Cardiac ventricle fibroblast (primary cell): Measurements from ENCODE around the gene TLR3. TPM values are rescaled to one million over a fixed set of nuclear protein-coding genes. Genes with fewer than 3 reads are reported as not detected.

ENCODE experiments used
- total RNA-seq: library from RNA; depleted of rRNA; stranded (reverse); fragments of >200 nt; gene quantifications from 2 replicates; pipeline ENCODE4 v1.2.3, GENCODE V29; 2015

The TLR3 gene
- 8.4 and 9.8 TPM in 2 replicates for total RNA-seq

GRCh38 chr4:186068581-186069348 is at the start of gene TLR3:
TSS of gene TLR3 (plus strand) at chr4:186069156. CDS start at chr4:186076620, 7,464 bp downstream.

GRCh38 chr4:186104114-186104889 is 35.3 kb downstream of the TLR3 start, which contains the start of gene FAM149A:
TSS of gene FAM149A (plus strand) at chr4:186104704.

Other genes starting within 250 kb of the TLR3 start
- gene FAM149A, start 35.5 kb downstream of the TLR3 start, total RNA-seq, result 8.2 and 9.7 TPM in 2 replicates
- 16.9 and 26.0 TPM in 2 replicates for gene CYP4V2, start 122.4 kb downstream of the TLR3 start, total RNA-seq
- 0.24 and 0.31 TPM in 2 replicates for gene KLKB1, start 158.4 kb downstream of the TLR3 start, total RNA-seq
- not detected in 2 replicates for gene F11, start 197.0 kb downstream of the TLR3 start, total RNA-seq